Hepatic stellate cell (primary cell): ENCODE results near the gene CCDC136.

Experiments used
- DNase-seq: peaks from one replicate; pipeline ENCODE4 v3.0.0; 2011; ENCODE audit warnings: low spot score

The CCDC136 gene

DNA sequence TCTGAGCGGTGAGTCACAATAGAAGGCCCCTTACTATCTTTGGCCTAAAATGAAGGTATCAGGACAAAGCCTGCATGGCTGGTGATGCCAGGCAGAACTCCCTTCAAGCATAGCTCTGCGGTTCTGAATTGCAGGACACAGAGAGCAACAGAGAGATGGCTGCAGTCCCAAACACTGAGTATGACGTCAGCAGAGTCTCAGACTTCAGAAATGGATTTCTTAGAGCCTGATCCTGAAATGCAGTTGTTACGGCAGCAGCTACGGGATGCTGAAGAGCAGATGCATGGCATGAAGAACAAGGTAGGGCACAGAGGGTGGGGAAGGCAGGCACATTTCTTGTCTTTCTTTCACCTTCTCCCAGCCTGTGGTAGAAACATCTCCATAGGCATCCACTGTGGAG is 13.5 kb downstream of the CCDC136 start:
- DNase-seq, result no peak

DNA sequence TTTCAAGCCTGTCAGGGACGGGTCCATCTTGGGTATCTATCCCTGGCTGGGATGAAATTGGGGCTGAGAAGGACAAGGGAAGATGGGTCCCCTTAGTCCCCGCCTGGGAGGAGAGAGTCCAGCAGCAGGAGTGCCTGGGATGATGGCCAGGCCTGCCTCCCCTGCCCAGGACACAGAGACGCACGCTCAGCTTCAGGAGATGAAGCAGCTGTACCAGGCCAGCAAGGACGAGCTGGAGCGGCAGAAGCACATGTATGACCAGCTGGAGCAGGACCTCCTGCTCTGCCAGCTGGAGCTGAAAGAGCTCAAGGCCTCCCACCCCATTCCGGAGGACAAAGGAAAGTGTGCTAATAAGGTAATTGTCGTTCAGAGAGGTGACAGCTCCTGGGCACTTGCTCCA is 15.4 kb downstream of the CCDC136 start:
- DNase-seq, result no peak

DNA sequence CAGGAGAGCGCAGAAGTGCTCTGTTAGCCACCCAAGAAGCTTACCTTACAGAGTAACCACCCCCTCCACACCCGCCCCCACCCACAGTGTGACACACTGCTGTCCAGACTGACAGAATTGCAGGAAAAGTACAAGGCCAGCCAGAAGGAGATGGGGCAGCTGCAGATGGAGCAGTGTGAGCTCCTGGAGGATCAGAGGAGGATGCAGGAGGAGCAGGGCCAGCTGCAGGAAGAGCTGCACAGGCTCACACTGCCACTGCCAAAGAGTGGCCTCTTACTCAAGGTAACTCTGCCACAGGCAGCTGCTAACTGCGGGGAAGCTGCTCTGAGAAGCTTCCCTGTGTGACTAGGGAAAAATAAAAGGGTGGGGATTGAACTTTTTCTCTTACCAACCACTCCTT is 17.6 kb downstream of the CCDC136 start:
- DNase-seq, result no peak

DNA sequence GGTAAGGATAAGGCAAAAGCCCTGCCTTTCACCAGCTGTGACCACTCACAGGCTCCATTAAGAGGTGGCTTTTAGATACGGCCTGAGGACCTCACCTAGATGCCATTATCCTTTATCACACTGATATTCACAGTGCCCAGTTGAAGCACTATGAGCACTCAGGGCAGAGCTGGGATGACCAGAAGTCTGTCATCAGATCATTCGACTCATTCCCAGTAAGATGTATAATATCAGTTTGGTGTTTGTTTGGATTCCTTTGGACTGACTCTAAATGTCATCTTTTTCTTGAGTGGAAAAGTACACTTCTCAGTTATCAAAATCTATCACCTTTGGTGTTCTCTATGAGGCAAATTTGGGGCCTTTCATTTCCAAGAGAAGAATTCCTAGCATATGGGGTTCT is 18.7 kb downstream of the CCDC136 start:
- DNase-seq, result peak; percentile 20

DNA sequence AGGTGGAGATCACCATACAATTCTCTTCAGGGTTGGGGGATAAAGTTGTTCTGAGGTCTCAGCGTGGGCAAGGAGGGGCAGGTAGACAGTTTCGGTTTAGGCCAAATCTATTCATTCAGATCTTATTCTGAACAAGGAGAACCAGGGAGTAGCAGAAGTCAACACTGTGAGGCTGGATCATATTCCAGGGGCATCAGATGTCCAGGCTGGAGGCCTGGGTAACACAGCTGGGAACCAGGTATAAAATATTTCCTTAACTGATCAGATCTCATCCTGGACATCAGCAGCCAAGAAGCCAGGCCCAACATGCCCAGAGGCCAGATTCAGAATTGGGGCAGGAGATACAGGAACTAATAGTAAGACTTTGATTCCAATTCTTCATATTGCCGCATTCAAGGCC is 19.2 kb downstream of the CCDC136 start:
- DNase-seq, result no peak

DNA sequence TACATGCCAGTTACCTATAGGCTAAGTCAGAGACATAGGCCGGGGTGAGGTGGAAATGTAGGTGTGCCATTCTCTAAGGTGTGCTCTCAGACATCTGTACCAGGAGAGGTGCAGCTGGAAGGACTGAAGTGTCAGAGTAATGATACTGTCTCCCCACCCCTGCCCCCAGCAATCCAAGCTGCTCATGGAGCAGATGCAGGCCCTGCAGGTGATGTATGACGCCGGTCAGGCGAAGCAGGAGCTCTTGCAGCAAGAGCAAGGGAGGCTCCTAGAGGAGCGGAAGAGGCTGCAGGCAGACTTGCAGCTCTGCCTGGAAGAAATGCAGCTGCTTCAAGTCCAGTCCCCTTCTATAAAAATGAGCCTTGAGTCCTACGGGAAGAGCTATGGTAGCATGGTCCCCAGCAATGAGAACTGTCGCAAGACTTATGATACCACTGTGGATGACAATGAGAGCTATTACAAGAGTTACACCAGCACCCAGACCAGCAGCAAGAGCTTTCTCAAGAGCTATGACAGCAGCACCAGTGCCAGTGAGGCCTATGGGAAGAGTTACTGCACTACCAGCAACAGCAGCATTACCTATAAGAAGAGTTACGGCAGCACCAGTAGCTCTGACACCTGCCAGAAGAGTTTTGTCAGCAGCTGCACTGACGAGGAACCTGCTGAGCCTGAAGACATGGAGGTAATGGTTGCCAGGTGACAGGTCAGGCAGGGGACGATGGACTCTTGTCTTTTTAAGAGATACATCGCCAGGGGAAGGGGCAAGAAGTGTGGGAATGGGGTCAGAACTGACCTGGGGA is 20.1 kb downstream of the CCDC136 start:
- DNase-seq, result no peak

DNA sequence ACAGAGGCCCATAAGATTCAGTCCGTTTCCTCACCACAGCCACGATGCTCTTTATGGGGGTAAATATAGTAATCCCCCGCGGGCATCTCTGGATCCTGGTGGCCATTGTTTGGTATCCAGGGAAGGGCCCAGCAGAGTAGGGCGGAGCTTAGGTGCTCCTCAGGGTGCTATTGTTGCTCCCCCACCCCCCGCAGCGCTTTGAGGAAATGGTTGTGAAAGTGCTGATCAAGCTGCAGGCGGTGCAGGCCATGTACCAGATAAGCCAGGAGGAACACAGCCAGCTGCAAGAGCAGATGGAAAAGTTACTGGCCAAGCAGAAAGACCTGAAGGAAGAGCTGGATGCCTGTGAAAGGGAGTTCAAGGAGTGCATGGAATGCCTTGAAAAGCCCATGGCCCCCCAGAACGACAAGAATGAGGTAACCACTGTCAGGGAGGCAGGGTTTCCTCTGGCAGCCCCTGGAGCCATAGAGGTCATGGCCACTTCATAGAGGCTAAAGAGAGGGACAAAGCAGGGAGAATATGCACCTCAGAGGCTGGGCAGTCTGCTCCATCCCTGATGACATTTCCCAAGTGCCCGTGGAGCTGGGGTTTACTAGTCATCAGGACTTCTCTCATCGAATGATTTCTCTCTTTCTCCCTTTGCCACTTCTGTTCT is 20.9 kb downstream of the CCDC136 start:
- no peak for DNase-seq

DNA sequence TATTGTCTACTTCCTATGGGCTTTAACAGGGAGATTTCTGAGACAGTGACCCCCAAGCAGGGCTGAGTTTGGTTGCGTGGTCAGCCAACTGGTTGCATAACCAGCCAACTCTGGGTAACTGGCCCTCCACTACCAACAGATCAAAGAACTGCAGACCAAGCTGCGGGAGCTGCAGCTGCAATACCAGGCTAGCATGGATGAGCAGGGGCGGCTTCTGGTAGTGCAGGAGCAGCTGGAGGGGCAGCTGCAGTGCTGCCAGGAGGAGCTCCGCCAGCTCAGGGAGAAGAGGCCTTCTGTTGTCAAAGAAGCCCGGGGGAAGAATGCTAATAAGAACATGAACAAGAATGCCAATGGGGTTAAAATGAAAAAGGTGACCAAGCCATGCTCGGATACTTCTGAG is 22.7 kb downstream of the CCDC136 start:
- no peak for DNase-seq

DNA sequence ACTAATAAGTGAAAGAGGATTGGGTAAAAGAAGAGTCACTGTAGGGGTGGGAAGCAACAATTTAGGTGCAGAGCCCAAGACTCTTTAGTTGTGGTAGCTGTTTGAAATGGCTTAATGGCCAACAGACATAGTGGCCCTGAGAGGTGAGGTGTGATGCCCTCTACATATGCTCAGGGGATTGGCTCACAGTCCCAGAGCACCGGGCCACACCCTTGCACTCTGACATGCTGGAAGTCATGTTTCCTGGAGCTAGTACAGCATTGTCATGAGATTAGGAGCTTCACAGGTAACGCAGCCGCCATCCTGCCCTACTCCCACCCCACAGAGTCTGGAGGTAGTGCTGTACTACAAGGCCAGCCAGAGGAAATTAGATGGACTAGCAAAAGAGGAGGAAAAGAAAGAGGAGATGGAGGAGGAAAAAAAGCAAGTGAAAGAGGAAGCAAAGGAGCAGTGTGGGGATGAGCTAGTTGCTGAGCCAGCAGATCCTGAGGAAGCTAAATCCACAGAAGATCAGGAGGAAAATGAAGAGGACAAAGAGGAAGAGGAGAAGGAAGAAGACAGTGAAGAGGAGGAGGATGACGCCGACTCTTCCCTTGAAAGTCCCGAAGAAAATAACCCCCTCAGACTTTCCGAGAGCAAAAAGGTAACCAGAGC is 23.6 kb downstream of the CCDC136 start:
- DNase-seq, result no peak

DNA sequence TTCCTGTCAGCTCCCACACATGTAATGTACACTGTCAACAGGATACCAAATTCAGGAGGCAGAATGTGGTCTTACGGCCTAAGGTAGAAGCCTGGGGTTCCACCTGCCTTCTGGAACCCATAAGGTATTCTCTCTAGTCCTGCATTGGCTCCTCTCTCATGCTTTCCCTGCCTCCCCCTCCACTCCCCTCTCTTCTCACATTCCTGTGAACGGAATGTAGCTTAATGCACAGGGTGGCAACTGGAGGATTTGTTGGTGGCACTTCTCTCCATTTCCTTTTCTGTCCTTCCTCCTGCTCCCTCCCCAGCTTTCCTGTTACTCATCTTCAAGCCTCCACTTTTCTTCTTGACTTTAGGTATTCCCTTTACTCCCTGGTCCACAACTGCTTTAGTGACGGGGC is 26.9 kb downstream of the CCDC136 start:
- DNase-seq, result no peak

DNA sequence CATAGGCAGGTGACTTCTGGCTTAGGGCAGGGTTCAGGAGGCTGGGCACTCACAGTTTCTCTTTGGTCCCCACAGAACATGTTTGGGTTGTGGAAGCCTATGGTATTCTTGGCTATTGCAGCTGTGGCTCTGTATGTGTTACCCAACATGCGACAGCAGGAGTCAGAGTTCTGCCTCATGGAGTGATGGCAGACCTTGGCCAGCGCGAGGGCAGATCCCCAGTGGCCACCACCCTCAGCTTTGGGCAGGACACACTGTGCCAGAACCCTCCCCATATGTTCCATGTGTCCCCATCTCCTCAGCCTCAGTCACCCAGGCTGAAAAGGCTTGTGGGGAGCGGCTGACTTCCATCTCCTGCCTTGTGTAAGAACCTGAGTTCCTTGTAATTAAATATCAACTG is 30.0 kb downstream of the CCDC136 start:
- DNase-seq, result no peak

DNA sequence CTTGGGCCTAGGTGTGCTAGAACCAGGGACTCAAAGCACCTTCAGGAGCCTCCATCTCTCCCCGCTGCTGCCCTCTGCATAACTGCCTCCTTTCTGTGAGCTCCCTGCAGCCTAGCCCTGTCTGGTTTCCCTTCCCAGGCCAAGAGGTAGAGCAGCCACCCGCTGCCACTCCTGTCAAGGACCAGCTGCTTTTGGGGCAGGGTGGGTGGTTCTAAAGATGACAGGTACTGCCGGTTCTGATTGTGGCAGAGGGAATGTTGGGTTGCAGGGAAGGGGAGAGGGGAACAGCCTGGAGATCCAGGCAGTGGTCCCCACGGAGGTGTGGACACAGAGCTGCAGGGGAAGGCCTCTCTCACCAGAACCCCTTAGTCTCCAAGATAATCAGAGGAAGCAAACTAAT is 34.7 kb downstream of the CCDC136 start:
- no peak for DNase-seq

DNA sequence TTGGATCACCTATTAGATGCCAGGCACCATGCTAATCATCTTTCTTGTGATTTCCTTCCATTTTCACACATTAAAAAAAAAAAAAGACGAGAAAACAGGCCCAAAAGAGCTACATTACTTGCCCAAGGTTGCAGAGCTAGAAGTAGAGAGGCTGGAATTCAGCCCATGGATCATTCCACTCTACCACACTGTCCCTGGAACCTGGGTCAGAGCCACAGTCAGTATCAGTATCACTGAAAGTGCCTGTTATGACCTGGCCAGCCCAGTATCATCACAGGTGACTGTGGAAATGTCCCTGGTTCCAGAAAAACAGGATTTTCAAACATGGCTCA is 35.1 kb downstream of the CCDC136 start:
- DNase-seq, result no peak

DNA sequence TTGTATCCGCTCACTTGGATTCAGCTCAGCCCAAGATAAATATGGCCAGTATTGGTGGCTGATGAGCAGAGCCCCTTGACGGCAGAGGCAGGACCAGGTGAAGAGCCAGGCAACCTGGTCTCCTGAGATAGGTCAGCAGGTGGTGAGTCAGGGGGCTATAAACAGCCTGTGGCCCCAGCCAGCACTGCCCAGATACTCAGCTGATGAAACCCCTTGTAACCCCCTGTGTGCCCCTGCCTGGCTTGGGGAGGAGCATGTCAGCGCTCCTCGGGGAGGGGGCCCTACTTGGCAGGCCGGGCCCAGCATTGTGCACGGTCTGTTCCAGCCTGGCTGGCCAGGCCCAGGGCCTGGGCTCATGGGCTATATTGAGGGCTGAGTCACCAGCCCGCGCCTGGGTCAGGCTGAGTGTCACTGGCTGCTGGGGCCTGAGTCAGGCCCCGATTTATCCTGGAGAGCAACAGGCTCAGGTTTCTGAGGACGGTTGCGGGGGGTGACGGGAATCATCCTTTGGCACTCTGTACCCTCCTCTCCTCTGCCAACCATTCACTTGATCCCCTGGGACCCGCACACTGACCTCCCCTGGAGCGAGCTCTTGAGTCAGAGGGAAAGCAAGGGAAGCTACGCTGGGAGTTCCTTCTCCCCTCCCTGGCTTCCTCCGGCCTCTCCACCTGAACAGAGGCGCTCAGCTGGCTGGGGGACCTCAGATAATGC is 35.6 kb downstream of the CCDC136 start:
- peak; percentile 80 for DNase-seq

DNA sequence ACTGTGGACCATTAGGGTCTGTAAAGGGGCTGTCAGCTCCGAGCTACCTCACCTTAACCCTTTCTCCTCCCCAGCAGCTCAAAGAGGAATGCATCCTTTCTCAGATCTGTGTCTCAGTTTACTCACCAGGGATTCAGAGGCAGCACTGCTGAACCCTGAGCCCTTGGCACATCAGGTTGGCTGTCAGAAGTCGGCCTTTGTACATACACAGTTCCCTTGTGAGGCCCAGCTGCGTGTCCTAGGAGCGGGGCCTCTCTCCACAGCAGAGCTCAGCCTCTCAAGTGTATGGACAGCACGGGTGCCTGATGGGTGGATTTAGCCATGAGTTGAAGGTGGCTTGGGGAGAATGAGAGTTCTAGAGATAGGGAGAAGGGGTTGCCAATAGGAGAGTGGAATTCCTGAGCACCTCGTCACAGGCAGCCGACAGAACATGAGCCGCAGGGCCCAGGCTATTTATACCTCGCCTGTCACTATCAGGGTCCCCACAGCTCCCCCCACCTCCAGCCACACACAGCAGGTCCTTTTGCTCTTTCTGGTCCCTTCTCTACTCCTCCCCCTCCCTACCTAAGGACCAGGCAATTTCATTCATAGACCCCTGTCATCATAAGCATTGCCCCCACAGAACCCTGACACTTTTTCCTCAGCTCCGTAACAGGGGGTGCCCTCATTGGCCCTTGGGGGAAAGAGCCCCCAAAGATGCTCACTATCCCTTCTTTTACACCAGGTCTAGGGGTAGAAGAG is 36.4 kb downstream of the CCDC136 start:
- peak; percentile 83 for DNase-seq

DNA sequence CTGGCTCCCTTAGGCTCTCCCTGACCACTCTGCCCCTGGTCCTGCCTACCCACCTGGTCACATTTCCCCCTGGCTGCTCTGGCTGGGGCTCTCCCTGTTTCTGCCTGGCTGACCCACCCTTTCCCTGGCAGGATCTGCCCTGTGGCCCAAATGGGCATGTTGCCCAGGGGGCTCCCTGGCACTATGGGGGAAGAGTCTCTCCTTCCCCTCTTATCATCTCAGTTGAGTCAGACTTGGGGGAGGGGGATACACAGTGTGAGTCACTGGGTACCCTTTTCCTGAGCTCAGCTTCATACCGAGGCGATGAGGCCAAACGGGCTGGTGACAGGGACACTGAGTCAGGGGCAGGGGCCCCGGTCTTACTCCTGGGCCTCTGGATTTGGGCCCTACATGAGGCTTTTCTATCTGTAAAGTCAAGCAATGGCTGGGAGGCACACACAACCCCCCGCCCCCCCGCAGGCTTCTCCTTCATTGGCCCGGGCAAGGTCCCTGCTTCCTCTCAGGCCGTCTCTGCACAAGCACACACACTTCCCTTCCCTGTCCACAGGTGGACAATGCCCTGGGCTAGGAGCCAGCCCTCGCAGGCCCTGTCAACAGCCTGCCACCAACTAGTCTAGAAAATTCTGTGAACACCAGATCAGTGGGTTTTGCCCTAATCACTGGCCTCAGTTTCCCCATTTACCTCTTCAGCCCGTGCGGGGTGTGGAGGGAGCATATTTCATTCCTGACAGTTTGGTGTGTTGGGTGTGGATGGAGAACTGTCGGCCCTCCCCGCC is 37.8 kb downstream of the CCDC136 start:
- peak; percentile 47 for DNase-seq

DNA sequence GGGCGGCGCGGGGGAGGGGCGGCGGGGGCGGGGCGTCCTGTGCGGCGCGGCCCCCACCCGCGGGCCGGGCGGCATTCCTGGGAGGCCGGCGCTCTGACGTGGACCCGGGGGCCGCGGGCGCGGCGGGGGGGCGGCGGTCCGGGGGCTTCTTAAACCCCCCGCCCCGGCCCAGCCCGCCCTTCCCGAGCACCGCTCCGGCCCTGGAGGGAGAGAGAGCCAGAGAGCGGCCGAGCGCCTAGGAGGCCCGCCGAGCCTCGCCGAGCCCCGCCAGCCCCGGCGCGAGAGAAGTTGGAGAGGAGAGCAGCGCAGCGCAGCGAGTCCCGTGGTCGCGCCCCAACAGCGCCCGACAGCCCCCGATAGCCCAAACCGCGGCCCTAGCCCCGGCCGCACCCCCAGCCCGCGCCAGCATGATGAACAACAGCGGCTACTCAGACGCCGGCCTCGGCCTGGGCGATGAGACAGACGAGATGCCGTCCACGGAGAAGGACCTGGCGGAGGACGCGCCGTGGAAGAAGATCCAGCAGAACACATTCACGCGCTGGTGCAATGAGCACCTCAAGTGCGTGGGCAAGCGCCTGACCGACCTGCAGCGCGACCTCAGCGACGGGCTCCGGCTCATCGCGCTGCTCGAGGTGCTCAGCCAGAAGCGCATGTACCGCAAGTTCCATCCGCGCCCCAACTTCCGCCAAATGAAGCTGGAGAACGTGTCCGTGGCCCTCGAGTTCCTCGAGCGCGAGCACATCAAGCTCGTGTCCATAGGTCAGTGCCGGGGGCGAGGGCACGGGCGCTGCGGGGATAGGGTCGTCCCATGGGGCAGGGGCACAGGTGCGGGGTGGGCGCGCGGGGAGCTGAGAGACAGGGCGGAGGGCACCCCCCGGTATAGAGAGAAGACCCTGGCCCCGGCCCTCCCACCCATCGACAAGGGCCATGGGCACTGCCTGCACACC is 38.7 kb downstream of the CCDC136 start, which contains the start of gene FLNC:
Gene FLNC (plus strand): TSS at position 176 of the 947 bp plus-strand sequence. CDS start 232 bp downstream, at position 408.
- peak; percentile 64 for DNase-seq

DNA sequence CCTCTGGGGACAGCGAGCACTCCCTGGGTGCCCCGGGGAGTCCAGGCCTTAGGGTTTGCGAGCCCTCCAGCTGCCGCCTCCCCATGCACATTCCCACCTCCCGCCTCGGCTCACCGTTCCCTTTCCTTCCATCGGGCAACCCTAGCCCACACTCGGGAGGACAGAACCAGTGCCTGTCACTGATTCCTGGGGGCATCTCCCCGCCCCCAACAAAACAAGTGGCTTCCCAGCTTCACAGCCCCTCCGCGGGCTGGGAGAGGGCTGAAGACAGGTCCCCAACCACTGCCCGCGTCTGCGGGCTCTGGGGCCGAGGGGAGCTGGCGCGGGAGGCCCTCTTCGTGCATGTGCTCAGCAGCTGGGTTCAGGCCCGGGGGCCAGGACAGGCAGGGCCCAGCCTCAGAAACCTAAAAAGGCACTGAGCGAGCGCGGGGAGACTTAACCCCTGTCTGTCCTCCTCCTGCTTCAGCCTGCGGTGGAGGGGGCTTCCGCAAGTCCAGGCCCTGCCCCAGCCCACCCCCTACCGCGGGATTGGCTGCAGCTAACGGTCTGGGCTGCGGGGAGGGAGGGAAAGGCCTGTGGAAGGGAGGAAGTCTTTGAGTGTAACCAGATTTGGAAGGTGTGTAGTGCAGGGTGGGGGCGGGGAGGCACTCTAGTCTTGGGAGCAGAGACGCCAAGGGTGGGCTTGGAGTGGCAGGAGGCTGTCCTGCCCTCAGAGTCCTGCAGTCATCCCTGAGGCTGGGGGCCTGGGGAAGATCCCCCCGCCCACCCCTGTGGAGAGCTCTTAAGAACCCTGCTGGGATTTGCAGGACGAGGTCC is 39.6 kb downstream of the CCDC136 start:
- peak; percentile 79 for DNase-seq
